OCI-LY7 (cell line): ENCODE results near the gene MAVS. TPM values are rescaled to one million over a fixed set of nuclear protein-coding genes. Genes with fewer than 3 reads are reported as not detected.
A peak's percentile ranks its signal among the peaks of the same experiment; 100 is the strongest.

ENCODE experiments used
- BruUV-seq: library from RNA; stranded (reverse); fragments of 400-500 nt; replicated peaks from 2 replicates; lab custom pipeline; 2021; lab: Mats Ljungman, UMichigan
- CTCF ChIA-PET: fragments of 300-600 bp; sonication (Branson Sonifier 250); formaldehyde crosslinking; loops from one replicate; lab custom pipeline; 2022; ENCODE audit warnings: antibody characterized with exemption; ENCODE audit not compliant: unreplicated experiment; lab: Charles Lee
- POLR2A ChIA-PET: fragments of 300-600 bp; sonication (Branson Sonifier 250); formaldehyde crosslinking; loops from one replicate; lab custom pipeline; 2022; ENCODE audit warnings: antibody characterized with exemption; lab: Charles Lee
- DNase-seq: peaks from one replicate; pipeline ENCODE4 v3.0.0-alpha.2; 2015; ENCODE audit warnings: low spot score
- H2AFZ ChIP-seq: fragments of 200-600 bp; sonication (generic), shearing (Covaris generic); 2 replicates; pipeline ENCODE4 v1.6.1; 2014; ENCODE audit warnings: mild to moderate bottlenecking, antibody characterized with exemption, low read length, moderate library complexity
- H3K27ac ChIP-seq: fragments of 200-600 bp; sonication (generic); 2 replicates; pipeline ENCODE4 v1.5.1; 2014; ENCODE audit warnings: mixed run types, low read depth, mild to moderate bottlenecking, moderate library complexity, low read length, inconsistent platforms; ENCODE audit not compliant: poor library complexity, severe bottlenecking
- H3K36me3 ChIP-seq: fragments of 200-600 bp; sonication (generic); 2 replicates; pipeline ENCODE4 v1.6.1; 2014; ENCODE audit warnings: mild to moderate bottlenecking, antibody characterized with exemption, low read length, moderate library complexity, mixed read lengths; ENCODE audit not compliant: insufficient read depth
- H3K4me1 ChIP-seq: fragments of 200-600 bp; sonication (generic); 2 replicates; pipeline ENCODE4 v1.5.1; 2014; ENCODE audit warnings: mild to moderate bottlenecking, low read length; ENCODE audit not compliant: insufficient read depth, poor library complexity, severe bottlenecking
- H3K4me2 ChIP-seq: fragments of 200-600 bp; sonication (generic); 2 replicates; pipeline ENCODE4 v1.6.1; 2014; ENCODE audit warnings: mild to moderate bottlenecking, low read length
- H3K4me3 ChIP-seq: fragments of 200-600 bp; sonication (generic); 2 replicates; pipeline ENCODE4 v1.5.1; 2014; ENCODE audit warnings: mild to moderate bottlenecking, low read depth, low read length; ENCODE audit not compliant: poor library complexity, severe bottlenecking
- H3K79me2 ChIP-seq: fragments of 200-600 bp; sonication (generic); 2 replicates; pipeline ENCODE4 v1.6.1; 2016; ENCODE audit warnings: low read depth, mild to moderate bottlenecking, low read length, moderate library complexity, mixed read lengths; ENCODE audit not compliant: insufficient read depth
- H3K9me2 ChIP-seq: fragments of 200-600 bp; sonication (generic); 2 replicates; pipeline ENCODE4 v1.6.1; 2016; ENCODE audit warnings: mild to moderate bottlenecking, low read length, mixed read lengths; ENCODE audit not compliant: insufficient read depth
- H3K9me3 ChIP-seq: fragments of 200-600 bp; sonication (generic); 2 replicates; pipeline ENCODE4 v1.6.1; 2014; ENCODE audit warnings: mild to moderate bottlenecking, mixed run types, low read length, mixed read lengths
- H4K20me1 ChIP-seq: fragments of 200-600 bp; sonication (generic); 2 replicates; pipeline ENCODE4 v1.6.1; 2014; ENCODE audit warnings: mild to moderate bottlenecking, antibody characterized with exemption, low read length, moderate library complexity, mixed read lengths; ENCODE audit not compliant: insufficient read depth
- EZH2phosphoT487 ChIP-seq: fragments of 200-600 bp; sonication (generic); IDR thresholded peaks from 2 replicates; pipeline ENCODE4 v1.6.1; 2018; ENCODE audit warnings: low read depth, borderline replicate concordance, mild to moderate bottlenecking, mixed run types, antibody characterized with exemption, low read length, moderate library complexity, mixed read lengths
- intact Hi-C: fragments of 100-400 bp; cut with micrococcal nuclease; formaldehyde crosslinking; loops from one replicate; pipeline ENCODE4 v1.10.0; 2022; ENCODE audit not compliant: unreplicated experiment
- total RNA-seq, 2 experiments: library from RNA; depleted of rRNA in 1 of 2; stranded (reverse); fragments of >200 nt in 1 of 2; shearing (Covaris generic) in 1 of 2; gene quantifications; 2 replicates each; pipeline ENCODE4 v1.2.3, GENCODE V29; 2014 to 2022
- TF ChIP-seq, protein P1 (sequence below): fragments of 200-600 bp; sonication (generic); conservative IDR thresholded peaks from 2 replicates; pipeline ENCODE4 v1.5.1; 2014; ENCODE audit warnings: mild to moderate bottlenecking, antibody characterized with exemption, low read length, moderate library complexity, mixed read lengths

MAVS gene
- total RNA-seq, 2 experiments from 2014 or later = 19.8 to 35.5 TPM

DNA sequence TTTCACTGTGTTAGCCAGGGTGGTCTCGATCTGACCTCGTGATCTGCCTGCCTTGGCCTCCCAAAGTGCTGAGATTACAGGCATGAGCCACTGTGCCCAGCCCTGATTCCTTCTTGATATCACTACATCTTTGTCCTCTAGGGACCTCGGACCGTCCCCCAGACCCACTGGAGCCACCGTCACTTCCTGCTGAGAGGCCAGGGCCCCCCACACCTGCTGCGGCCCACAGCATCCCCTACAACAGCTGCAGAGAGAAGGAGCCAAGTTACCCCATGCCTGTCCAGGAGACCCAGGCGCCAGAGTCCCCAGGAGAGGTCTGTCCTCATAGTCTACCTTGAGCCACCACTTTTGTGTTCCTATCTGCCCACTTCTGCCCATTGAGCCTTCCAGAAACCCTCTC, 14.6 kb downstream of the MAVS start:
- Histone ChIP-seq H3K4me2 (no peak overlapping the region), H3K27ac (no peak overlapping the region), H2AFZ (no peak overlapping the region), H3K79me2 (no peaks in the 10 kb centered on the region), H3K9me3 (peaks cover 6% of the 10 kb centered on the region; the same call in 1 of the 2 replicates), H3K4me1 (no peaks in the 10 kb centered on the region), H3K9me2 (no peaks in the 10 kb centered on the region), H4K20me1 (no peaks in the 10 kb centered on the region), H3K4me3 (no peak overlapping the region), H3K36me3 (peaks cover 77% of the 10 kb centered on the region)
- BruUV-seq = no TSS peak
- intact Hi-C loops = no loop called here
- CTCF ChIA-PET = no interaction called here
- POLR2A ChIA-PET = interaction anchor here (0.6 kb wide), 1 partner anchor 10 kb away, joined by 3 read pairs; no protein-coding TSS in a partner anchor
- no peak for DNase-seq
- no peak for TF ChIP-seq EZH2phosphoT487
- TF ChIP-seq, protein P1, sequence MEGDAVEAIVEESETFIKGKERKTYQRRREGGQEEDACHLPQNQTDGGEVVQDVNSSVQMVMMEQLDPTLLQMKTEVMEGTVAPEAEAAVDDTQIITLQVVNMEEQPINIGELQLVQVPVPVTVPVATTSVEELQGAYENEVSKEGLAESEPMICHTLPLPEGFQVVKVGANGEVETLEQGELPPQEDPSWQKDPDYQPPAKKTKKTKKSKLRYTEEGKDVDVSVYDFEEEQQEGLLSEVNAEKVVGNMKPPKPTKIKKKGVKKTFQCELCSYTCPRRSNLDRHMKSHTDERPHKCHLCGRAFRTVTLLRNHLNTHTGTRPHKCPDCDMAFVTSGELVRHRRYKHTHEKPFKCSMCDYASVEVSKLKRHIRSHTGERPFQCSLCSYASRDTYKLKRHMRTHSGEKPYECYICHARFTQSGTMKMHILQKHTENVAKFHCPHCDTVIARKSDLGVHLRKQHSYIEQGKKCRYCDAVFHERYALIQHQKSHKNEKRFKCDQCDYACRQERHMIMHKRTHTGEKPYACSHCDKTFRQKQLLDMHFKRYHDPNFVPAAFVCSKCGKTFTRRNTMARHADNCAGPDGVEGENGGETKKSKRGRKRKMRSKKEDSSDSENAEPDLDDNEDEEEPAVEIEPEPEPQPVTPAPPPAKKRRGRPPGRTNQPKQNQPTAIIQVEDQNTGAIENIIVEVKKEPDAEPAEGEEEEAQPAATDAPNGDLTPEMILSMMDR = no peak

DNA sequence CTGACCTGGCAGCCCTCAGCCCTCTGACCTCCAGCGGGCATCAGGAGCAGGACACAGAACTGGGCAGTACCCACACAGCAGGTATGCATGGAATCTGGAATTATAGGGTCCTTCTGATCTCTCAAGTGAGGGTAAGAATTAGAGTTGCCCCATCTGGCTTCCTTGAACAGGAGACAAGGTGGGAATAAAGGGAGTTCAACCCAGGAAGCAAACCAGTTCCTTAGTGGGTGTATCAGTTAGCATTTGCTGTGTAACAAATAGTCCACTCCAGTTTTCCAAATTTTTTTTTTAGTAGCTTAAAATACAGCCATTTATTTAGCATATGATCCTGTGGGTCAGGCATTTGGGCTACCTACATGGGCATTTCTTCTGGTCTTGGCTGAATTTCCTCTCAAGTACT, 15.7 kb downstream of the MAVS start:
- intact Hi-C loops = no loop called here
- POLR2A ChIA-PET = no interaction called here
- CTCF ChIA-PET = no interaction called here
- Histone ChIP-seq H3K9me2 (no peaks in the 10 kb centered on the region), H4K20me1 (no peaks in the 10 kb centered on the region), H3K27ac (no peak overlapping the region), H3K79me2 (no peaks in the 10 kb centered on the region), H3K9me3 (peaks cover 6% of the 10 kb centered on the region; the same call in 1 of the 2 replicates), H3K36me3 (peaks cover 78% of the 10 kb centered on the region), H3K4me3 (no peak overlapping the region), H3K4me2 (no peak overlapping the region), H2AFZ (no peak overlapping the region), H3K4me1 (no peaks in the 10 kb centered on the region)
- no peak for TF ChIP-seq EZH2phosphoT487
- TF ChIP-seq, protein P1 = no peak
- BruUV-seq = no TSS peak
- no peak for DNase-seq

DNA sequence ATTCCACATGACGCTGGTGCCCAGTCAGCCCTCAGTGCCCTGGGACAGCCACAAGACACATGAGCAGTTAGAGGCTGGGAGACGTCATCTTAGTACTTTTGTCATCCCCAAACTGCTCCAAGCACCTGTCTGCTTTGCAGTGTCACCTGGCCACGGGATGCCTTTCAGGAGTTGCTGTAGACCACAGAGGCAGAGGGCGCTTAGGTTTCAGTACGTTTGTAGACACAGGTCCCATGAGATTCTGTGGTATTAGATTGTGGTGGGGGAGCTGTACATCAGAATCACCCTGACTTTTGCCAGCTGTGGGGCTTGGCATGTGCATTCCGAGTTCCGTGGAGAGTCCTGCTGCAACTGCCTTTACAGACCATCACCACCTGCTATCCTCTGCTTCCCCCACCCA, 16.7 kb downstream of the MAVS start:
- intact Hi-C loops = no loop called here
- POLR2A ChIA-PET = no interaction called here
- Histone ChIP-seq H3K4me2 (no peak overlapping the region), H3K9me2 (no peaks in the 10 kb centered on the region), H4K20me1 (no peaks in the 10 kb centered on the region), H3K79me2 (no peaks in the 10 kb centered on the region), H3K27ac (no peak overlapping the region), H2AFZ (no peak overlapping the region), H3K4me1 (no peaks in the 10 kb centered on the region), H3K9me3 (peaks cover 6% of the 10 kb centered on the region; the same call in 1 of the 2 replicates), H3K4me3 (no peak overlapping the region), H3K36me3 (peaks cover 77% of the 10 kb centered on the region)
- CTCF ChIA-PET = no interaction called here
- BruUV-seq = no TSS peak
- DNase-seq = peak; percentile 30
- no peak for TF ChIP-seq EZH2phosphoT487
- TF ChIP-seq, protein P1 = no peak
